ENCODE data around the gene ATXN7.

- TF ChIP-seq REST (IDR thresholded peaks at IDR 0.05; ENCODE audit: insufficient read depth in 1 of 2, low read depth in 2 of 2, low read length in 2 of 2) (no peak), TAF1 (IDR thresholded peaks at IDR 0.05; ENCODE audit: borderline replicate concordance, insufficient read depth, low read length) (no peak), POLR2AphosphoS5 (IDR thresholded peaks at IDR 0.05; ENCODE audit: low read depth, low read length) (no peak)
These were observed 2.4 kb upstream of the ATXN7 start for GRCh38 chr3:63861306-63861705.

All from PFSK-1 (cell line).